OCI-LY3 (cell line): ENCODE results near the gene SPECC1L.

Experiments
- H2AFZ ChIP-seq: fragments of 200-600, 300-600 bp; shearing (Covaris generic); 2 replicates; pipeline ENCODE4 v1.6.0; 2014; ENCODE audit warnings: antibody characterized with exemption, low read depth, low read length
- H3K27ac ChIP-seq: fragments of 200-600, 300-600 bp; sonication (generic); 2 replicates; pipeline ENCODE4 v1.5.1; 2014; ENCODE audit warnings: mild to moderate bottlenecking, low read length, moderate library complexity, mixed read lengths
- H3K27me3 ChIP-seq: fragments of 200-600, 300-600 bp; sonication (generic); 2 replicates; pipeline ENCODE4 v1.6.1; 2014; ENCODE audit warnings: low read depth, low read length, mixed read lengths
- H3K36me3 ChIP-seq: fragments of 200-600, 300-600 bp; sonication (generic); replicated peaks from 2 replicates; pipeline ENCODE3; 2014; ENCODE audit warnings: low read depth, low read length, mixed read lengths
- H3K4me1 ChIP-seq: fragments of 300-600, 200-600 bp; sonication (generic); 2 replicates; pipeline ENCODE4 v1.6.1; 2014; ENCODE audit warnings: low read length, mixed read lengths
- H3K4me2 ChIP-seq: fragments of 200-600, 300-600 bp; sonication (generic); 2 replicates; pipeline ENCODE4 v1.6.1; 2014; ENCODE audit warnings: low read length, mixed read lengths
- H3K4me3 ChIP-seq: fragments of 300-600, 200-600 bp; sonication (generic); 2 replicates; pipeline ENCODE4 v1.5.1; 2014; ENCODE audit warnings: antibody characterized with exemption, mild to moderate bottlenecking, low read length, moderate library complexity
- H3K79me2 ChIP-seq: fragments of 300-600, 200-600 bp; shearing (Covaris generic); 2 replicates; pipeline ENCODE4 v1.6.1; 2014; ENCODE audit warnings: mild to moderate bottlenecking, low read length, mixed read lengths
- H3K9ac ChIP-seq: fragments of 300-600, 200-600 bp; shearing (Covaris generic); 2 replicates; pipeline ENCODE4 v1.6.0; 2014; ENCODE audit warnings: mild to moderate bottlenecking, low read length, moderate library complexity
- H3K9me3 ChIP-seq: fragments of 200-600, 300-600 bp; shearing (Covaris generic); 2 replicates; pipeline ENCODE4 v1.6.1; 2014; ENCODE audit warnings: low read length, mixed read lengths; ENCODE audit not compliant: insufficient read depth
- H4K20me1 ChIP-seq: fragments of 200-600, 300-600 bp; sonication (generic); 2 replicates; pipeline ENCODE4 v1.6.1; 2016; ENCODE audit warnings: low read length, mixed read lengths; ENCODE audit not compliant: insufficient read depth
- EZH2phosphoT487 ChIP-seq: fragments of 200-600 bp; shearing (Covaris generic); IDR thresholded peaks from 2 replicates; pipeline ENCODE4 v1.6.1; 2018; ENCODE audit warnings: antibody characterized with exemption, mixed run types, low read depth
- TF ChIP-seq, protein P1 (sequence below): fragments of 200-600, 300-600 bp; sonication (generic); IDR thresholded peaks from 2 replicates; pipeline ENCODE4 v1.5.1; 2014; ENCODE audit warnings: antibody characterized with exemption, low read length, low read depth

SPECC1L gene

DNA sequence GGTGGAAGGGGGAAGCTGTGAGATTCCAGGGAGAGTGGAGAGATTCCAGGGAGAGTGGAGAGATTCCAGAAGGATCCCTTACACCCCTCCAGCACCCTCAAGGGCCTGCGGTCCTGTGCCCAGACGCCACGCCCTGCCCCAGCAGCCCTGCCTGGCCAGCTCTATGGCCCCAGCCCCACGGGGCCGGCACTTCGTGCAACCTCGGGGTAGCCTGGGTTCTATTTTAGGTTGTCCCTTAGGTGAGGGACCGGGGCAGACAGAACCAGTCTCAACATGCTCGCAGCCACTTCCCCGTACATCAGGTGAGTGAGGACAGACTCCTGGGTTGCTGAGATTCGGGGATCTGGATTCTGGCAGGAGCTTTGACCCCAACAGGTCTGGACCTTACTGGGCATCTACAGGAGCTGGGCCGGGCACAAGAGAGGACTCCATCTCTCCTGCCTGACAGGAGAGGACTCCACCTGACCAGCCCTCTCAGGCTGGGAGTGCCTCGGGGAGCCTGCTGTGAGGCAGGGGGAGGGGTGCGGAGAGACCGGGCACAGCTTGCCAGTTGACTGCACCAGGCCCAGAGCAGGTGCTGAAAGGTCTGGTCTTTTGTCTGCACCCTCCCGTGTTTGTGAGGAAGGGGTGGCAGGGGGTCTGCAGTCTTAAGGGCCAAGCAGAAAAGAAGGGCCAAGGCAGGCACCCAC, 148.3 kb downstream of the SPECC1L start:
- H3K79me2 ChIP-seq = no peaks in the 10 kb centered on the region
- 0 out of 2 replicates have a peak, but pooled peaks cover 4% of the 10 kb centered on the region for H3K4me1 ChIP-seq
- no peak overlapping the region for H2AFZ ChIP-seq
- TF ChIP-seq, protein P1, sequence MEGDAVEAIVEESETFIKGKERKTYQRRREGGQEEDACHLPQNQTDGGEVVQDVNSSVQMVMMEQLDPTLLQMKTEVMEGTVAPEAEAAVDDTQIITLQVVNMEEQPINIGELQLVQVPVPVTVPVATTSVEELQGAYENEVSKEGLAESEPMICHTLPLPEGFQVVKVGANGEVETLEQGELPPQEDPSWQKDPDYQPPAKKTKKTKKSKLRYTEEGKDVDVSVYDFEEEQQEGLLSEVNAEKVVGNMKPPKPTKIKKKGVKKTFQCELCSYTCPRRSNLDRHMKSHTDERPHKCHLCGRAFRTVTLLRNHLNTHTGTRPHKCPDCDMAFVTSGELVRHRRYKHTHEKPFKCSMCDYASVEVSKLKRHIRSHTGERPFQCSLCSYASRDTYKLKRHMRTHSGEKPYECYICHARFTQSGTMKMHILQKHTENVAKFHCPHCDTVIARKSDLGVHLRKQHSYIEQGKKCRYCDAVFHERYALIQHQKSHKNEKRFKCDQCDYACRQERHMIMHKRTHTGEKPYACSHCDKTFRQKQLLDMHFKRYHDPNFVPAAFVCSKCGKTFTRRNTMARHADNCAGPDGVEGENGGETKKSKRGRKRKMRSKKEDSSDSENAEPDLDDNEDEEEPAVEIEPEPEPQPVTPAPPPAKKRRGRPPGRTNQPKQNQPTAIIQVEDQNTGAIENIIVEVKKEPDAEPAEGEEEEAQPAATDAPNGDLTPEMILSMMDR = no peak
- no peak for TF ChIP-seq EZH2phosphoT487
- H3K27ac ChIP-seq = no peak overlapping the region
- no peak overlapping the region for H3K4me2 ChIP-seq
- H3K9me3 ChIP-seq = no peaks in the 10 kb centered on the region
- no peaks in the 10 kb centered on the region for H3K27me3 ChIP-seq
- H3K9ac ChIP-seq = no peak overlapping the region
- H4K20me1 ChIP-seq = peaks cover 3% of the 10 kb centered on the region; the same call in 1 of the 2 replicates
- peaks cover 13% of the 10 kb centered on the region for H3K36me3 ChIP-seq
- H3K4me3 ChIP-seq = no peak overlapping the region

DNA sequence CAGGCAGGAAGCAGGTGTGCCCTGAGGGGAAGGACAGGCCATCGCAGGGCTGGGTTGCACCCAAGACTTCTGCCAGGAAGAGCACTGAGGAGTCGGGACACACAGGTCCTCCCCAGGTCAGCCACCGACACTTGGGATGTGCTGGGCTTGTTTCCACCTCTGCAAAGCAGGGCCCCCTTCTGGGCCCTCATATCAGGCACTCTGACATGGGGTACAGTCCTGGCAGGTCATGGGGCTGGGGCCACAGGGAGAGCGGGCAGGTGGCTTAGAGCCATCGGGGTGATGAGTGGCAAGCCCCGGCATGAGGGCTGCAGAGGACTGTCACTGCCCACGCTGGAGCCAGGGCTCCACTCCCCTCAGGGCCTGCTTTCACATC, 148.8 kb downstream of the SPECC1L start:
- peaks cover 13% of the 10 kb centered on the region for H3K36me3 ChIP-seq
- no peaks in the 10 kb centered on the region for H3K9me3 ChIP-seq
- H3K27ac ChIP-seq = no peak overlapping the region
- H4K20me1 ChIP-seq = peaks cover 3% of the 10 kb centered on the region; the same call in 1 of the 2 replicates
- no peak overlapping the region for H3K9ac ChIP-seq
- H3K4me3 ChIP-seq = no peak overlapping the region
- TF ChIP-seq, protein P1 = no peak
- no peak for TF ChIP-seq EZH2phosphoT487
- H2AFZ ChIP-seq = no peak overlapping the region
- H3K27me3 ChIP-seq = peaks cover 3% of the 10 kb centered on the region; the same call in 1 of the 2 replicates
- H3K4me2 ChIP-seq = no peak overlapping the region
- H3K4me1 ChIP-seq = 0 out of 2 replicates have a peak, but pooled peaks cover 4% of the 10 kb centered on the region
- no peaks in the 10 kb centered on the region for H3K79me2 ChIP-seq

DNA sequence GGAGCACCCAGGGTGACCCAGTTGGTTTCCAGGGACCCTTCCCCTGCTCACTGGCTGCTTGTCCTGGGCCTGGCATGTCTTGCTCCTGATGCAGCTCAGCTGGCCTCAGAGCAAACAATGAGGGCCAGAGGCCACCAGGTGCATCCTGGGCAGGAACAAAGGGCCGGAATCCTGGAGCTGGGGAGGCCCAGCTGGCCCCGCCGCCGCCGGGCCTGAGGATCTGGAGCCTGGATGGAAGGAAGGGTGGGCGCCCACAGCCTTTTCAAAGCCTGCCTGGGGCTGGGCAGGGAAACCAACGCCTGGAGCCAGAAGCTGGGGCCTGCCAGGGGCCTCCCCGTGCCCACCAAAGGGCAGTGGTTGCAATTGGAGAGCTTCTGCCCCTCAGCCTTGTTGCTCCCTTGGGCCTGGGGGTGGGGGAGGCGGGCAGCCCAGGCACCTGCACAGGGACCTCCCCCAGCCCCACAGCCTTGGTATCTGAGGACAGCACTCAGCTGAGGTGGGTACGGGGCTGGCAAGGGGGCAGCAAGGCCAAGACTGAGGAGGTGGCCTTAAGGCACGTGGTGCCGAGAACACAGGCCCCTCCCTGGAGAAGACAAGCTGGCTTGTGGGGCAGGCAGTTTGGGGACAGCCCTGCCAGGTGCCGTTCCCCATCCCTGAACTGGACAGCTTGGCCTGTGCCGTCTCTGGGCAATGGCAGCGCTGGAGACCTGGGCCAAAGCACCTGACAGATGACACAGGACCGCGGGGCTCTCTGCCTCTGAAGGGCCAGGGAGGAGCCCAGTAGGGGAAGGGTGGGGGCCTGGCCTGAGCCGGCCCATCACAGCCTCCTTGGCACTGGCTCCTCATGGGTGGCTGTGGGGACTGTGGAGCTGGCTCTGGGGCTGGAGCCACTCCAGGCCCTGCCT, 149.7 kb downstream of the SPECC1L start:
- H3K9ac ChIP-seq = no peak overlapping the region
- H4K20me1 ChIP-seq = peaks cover 3% of the 10 kb centered on the region; the same call in 1 of the 2 replicates
- H3K4me3 ChIP-seq = no peak overlapping the region
- TF ChIP-seq EZH2phosphoT487 = no peak
- TF ChIP-seq, protein P1 = no peak
- no peaks in the 10 kb centered on the region for H3K9me3 ChIP-seq
- H3K79me2 ChIP-seq = no peaks in the 10 kb centered on the region
- H3K36me3 ChIP-seq = peaks cover 8% of the 10 kb centered on the region
- no peak overlapping the region for H3K4me2 ChIP-seq
- no peak overlapping the region for H3K27ac ChIP-seq
- H3K4me1 ChIP-seq = peaks cover 10% of the 10 kb centered on the region; the same call in 1 of the 2 replicates
- H3K27me3 ChIP-seq = peaks cover 8% of the 10 kb centered on the region
- no peak overlapping the region for H2AFZ ChIP-seq

DNA sequence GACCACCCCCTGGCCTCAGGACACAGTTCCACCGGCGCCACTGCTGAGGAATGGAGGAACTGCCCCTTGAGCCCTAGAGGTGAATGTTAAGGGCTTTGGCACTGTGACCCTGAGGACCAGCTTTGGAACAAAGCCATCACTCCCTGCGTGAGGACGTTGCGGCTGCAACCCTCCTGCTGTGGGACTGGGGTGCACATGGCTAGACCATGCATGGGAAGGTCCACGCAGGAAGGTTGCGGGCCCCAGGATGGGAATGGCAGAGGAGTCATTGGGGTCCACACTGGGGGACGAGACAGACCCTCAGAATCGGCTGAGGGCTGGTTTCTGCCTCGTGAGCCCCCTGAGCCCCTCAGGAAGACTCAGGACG, 150.3 kb downstream of the SPECC1L start:
- H3K4me1 ChIP-seq = peaks cover 15% of the 10 kb centered on the region
- no peaks in the 10 kb centered on the region for H3K79me2 ChIP-seq
- H2AFZ ChIP-seq = no peak overlapping the region
- H3K27ac ChIP-seq = no peak overlapping the region
- H3K27me3 ChIP-seq = peaks cover 15% of the 10 kb centered on the region
- TF ChIP-seq, protein P1 = no peak
- no peak for TF ChIP-seq EZH2phosphoT487
- H3K36me3 ChIP-seq = peaks cover 5% of the 10 kb centered on the region
- H3K9ac ChIP-seq = no peak overlapping the region
- H3K9me3 ChIP-seq = no peaks in the 10 kb centered on the region
- no peak overlapping the region for H3K4me3 ChIP-seq
- H3K4me2 ChIP-seq = no peak overlapping the region
- peaks cover 3% of the 10 kb centered on the region; the same call in 1 of the 2 replicates for H4K20me1 ChIP-seq
